HepG2 (cell line): ENCODE measurements around the gene ZCCHC3. TPM values are rescaled to one million over a fixed set of nuclear protein-coding genes. Genes with fewer than 3 reads are reported as not detected.

ENCODE experiments used
- ASH2L ChIP-seq: fragments of 300-600, 200-600 bp; sonication (generic); IDR thresholded peaks from 2 replicates; pipeline ENCODE4 v1.7.0; 2017; ENCODE audit warnings: low read depth, mild to moderate bottlenecking, moderate library complexity, mixed read lengths, low read length; ENCODE audit not compliant: insufficient read length
- ATF7 ChIP-seq, 2 experiments: fragments of 450-650 bp in 1 of 2; sonication (generic) in 1 of 2; formaldehyde crosslinking in 1 of 2; IDR thresholded peaks; 2 replicates each; pipeline versions ENCODE4 v1.4.0 to v1.6.1; 2016 to 2020; ENCODE audit warnings: antibody characterized with exemption in 1 of 2, mild to moderate bottlenecking in 1 of 2, missing genetic modification reagents in 1 of 2
- CENPBD1 ChIP-seq: sonication (generic); formaldehyde crosslinking; IDR thresholded peaks from 2 replicates; pipeline ENCODE4 v1.8.0; 2022; ENCODE audit warnings: missing genetic modification reagents, low read depth, mild to moderate bottlenecking, borderline replicate concordance
- CREB1 ChIP-seq, 2 experiments: fragments of 450-650 bp in 1 of 2; IDR thresholded peaks; 2 replicates each; pipeline ENCODE4 v1.6.1; 2016 to 2017; ENCODE audit warnings: control low read depth in 1 of 2, mild to moderate bottlenecking in 1 of 2, missing compliant biosample characterization in 1 of 2, missing genetic modification characterization in 1 of 2
- CREBL2 ChIP-seq: sonication (generic); formaldehyde crosslinking; IDR thresholded peaks from 2 replicates; pipeline ENCODE4 v1.8.1; 2023; ENCODE audit warnings: missing genetic modification reagents, mild to moderate bottlenecking, borderline replicate concordance
- FOXA3 ChIP-seq: IDR thresholded peaks from 2 replicates; pipeline ENCODE4 v1.6.1; 2016; ENCODE audit warnings: missing genetic modification reagents, missing compliant biosample characterization
- GABPA ChIP-seq, 2 experiments: IDR thresholded peaks; 2 replicates each; pipeline ENCODE4 v1.6.1; 2011 to 2016; ENCODE audit warnings: low read depth in 2 of 2, low read length in 1 of 2, missing biosample characterization in 1 of 2, missing genetic modification characterization in 1 of 2
- GATA4 ChIP-seq: sonication (generic); IDR thresholded peaks from 2 replicates; pipeline ENCODE4 v1.6.1; 2016; ENCODE audit warnings: antibody characterized with exemption, low read depth, borderline replicate concordance
- KAT7 ChIP-seq: IDR thresholded peaks from 2 replicates; pipeline ENCODE4 v1.6.1; 2018; ENCODE audit warnings: borderline replicate concordance, missing compliant biosample characterization
- MAF1 ChIP-seq: sonication (generic); formaldehyde crosslinking; IDR thresholded peaks from 2 replicates; pipeline ENCODE4 v1.5.0; 2020; ENCODE audit warnings: missing genetic modification reagents, borderline replicate concordance
- MYC ChIP-seq: sonication (generic); formaldehyde crosslinking; IDR thresholded peaks from 2 replicates; pipeline ENCODE4 v1.9.0; 2021; ENCODE audit warnings: missing genetic modification reagents, borderline replicate concordance
- NFKBIZ ChIP-seq: IDR thresholded peaks from 2 replicates; pipeline ENCODE4 v1.6.1; 2018; ENCODE audit warnings: missing genetic modification reagents, missing compliant biosample characterization
- RELA ChIP-seq: sonication (generic); formaldehyde crosslinking; IDR thresholded peaks from 2 replicates; pipeline ENCODE4 v1.4.0; 2020; ENCODE audit warnings: missing genetic modification reagents
- RFXAP ChIP-seq: sonication (generic); formaldehyde crosslinking; IDR thresholded peaks from 2 replicates; pipeline ENCODE4 v1.4.0; 2020; ENCODE audit warnings: missing genetic modification reagents, borderline replicate concordance
- SOX6 ChIP-seq, 2 experiments: fragments of 450-650 bp in 1 of 2; sonication (generic) in 1 of 2; formaldehyde crosslinking in 1 of 2; IDR thresholded peaks; 2 replicates each; pipeline versions ENCODE4 v1.4.0 to v1.6.1; 2017 to 2020; ENCODE audit warnings: antibody characterized with exemption in 1 of 2, mild to moderate bottlenecking in 1 of 2, missing genetic modification reagents in 1 of 2
- ZBTB14 ChIP-seq: sonication (generic); formaldehyde crosslinking; IDR thresholded peaks from 2 replicates; pipeline ENCODE4 v1.4.0; 2020; ENCODE audit warnings: missing genetic modification reagents
- ZFP90 ChIP-seq: sonication (generic); formaldehyde crosslinking; IDR thresholded peaks from 2 replicates; pipeline ENCODE4 v1.8.0; 2022; ENCODE audit warnings: missing genetic modification reagents, mild to moderate bottlenecking, inconsistent platforms, borderline replicate concordance
- ZNF143 ChIP-seq: sonication (generic); formaldehyde crosslinking; IDR thresholded peaks from 2 replicates; pipeline ENCODE4 v1.4.0; 2020; ENCODE audit warnings: missing genetic modification reagents
- ZNF225 ChIP-seq: sonication (generic); formaldehyde crosslinking; IDR thresholded peaks from 2 replicates; pipeline ENCODE4 v1.4.0; 2020; ENCODE audit warnings: mild to moderate bottlenecking, missing genetic modification reagents
- ZNF709 ChIP-seq: sonication (generic); formaldehyde crosslinking; IDR thresholded peaks from 2 replicates; pipeline ENCODE4 v1.5.0; 2020; ENCODE audit warnings: mild to moderate bottlenecking, missing genetic modification reagents
- polyA plus RNA-seq, 8 experiments: library from polyadenylated mRNA; depleted of rRNA in 3 of 8; stranded (reverse) in 7 of 8; unstranded in 1 of 8; fragments of >200 nt; fragmentation: Illumina TruSeq in 4 of 8; extraction: Trizol in 4 of 8; gene quantifications; 2 replicates each; pipeline versions ENCODE4 v1.2.1 to v1.2.3, GENCODE V29; 2011 to 2016; ENCODE audit warnings: low read depth in 4 of 8, missing spikeins in 1 of 8, mixed read lengths in 1 of 8; ENCODE audit not compliant: insufficient read depth in 1 of 8
- total RNA-seq, 5 experiments: library from RNA; depleted of rRNA; stranded (reverse); fragments of >200 nt; fragmentation: Illumina TruSeq; extraction: Trizol; gene quantifications; 2 replicates each; pipeline ENCODE4 v1.2.3, GENCODE V29; 2016; ENCODE audit warnings: low read depth in 1 of 5
- TF ChIP-seq, protein P1 (sequence below): sonication (generic); formaldehyde crosslinking; IDR thresholded peaks from 2 replicates; pipeline ENCODE4 v1.4.0; 2020; ENCODE audit warnings: mild to moderate bottlenecking, missing genetic modification reagents
- TF ChIP-seq, protein P2 (sequence below): sonication (generic); formaldehyde crosslinking; IDR thresholded peaks from 2 replicates; pipeline ENCODE4 v1.4.0; 2020; ENCODE audit warnings: missing genetic modification reagents
- TF ChIP-seq, protein P3 (sequence below): sonication (generic); formaldehyde crosslinking; IDR thresholded peaks from 2 replicates; pipeline ENCODE4 v1.4.0; 2020; ENCODE audit warnings: mild to moderate bottlenecking, missing genetic modification reagents, borderline replicate concordance

Gene ZCCHC3
- total and polyA plus RNA-seq, 2 of the 13 experiments (the other 11 are each of a cell fraction or from before 2014, with no cell fraction given) = 46.6 to 63.0 TPM

DNA sequence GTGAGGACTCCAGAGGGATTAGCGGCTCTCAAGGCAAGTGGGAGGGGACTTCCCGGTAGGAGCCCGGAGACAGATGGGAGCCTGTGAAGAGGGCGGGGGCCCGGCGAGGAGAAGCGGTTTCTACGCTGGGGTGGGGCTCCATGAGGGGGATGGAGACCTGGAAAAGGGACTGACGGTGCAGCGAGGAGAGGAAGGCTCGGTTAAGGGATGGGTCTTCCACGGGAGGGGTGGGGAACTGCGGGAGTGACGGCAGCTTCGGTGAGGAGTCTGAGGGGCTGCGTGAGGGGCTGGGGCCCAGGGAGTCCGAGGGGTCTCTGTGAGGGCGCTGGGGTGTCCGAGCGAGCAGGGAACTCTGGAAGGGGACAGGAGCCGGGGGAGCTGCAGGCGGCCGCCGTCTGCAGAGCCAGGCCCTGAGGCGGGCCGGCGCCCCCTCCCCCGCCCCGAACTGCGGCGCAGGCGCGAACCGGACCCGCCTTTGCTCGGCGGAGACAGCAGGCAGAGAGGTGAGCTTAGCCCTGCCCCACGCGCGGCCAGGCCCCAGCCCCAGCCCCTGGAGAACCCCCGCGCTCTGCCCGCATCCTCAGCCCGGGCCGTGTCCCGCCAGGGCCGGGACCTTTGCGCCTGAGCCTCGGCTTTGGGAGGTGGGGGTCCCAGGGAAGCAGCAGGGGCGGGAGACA is 49.4 kb downstream of the ZCCHC3 start, which contains the start of gene NRSN2 (continued):
- TF ChIP-seq, protein P1, sequence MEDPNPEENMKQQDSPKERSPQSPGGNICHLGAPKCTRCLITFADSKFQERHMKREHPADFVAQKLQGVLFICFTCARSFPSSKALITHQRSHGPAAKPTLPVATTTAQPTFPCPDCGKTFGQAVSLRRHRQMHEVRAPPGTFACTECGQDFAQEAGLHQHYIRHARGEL (CRISPR knock-in tag) = no peak; the same call in 1 of the 2 replicates
- TF ChIP-seq MYC (CRISPR knock-in tag) (peak; percentile 62), GATA4 (no peak; the same call in 1 of the 2 replicates), ZNF143 (CRISPR knock-in tag) (peak; percentile 78), ATF7 (IDR thresholded peaks at IDR 0.05) (no peak), ATF7 (CRISPR knock-in tag; IDR thresholded peaks at IDR 0.05) (no peak), ZBTB14 (CRISPR knock-in tag) (no peak), CENPBD1 (CRISPR knock-in tag) (0 out of 2 replicates have a peak, but pooled peaks have one; percentile 7), GABPA (IDR thresholded peaks at IDR 0.05; ENCODE audit: low read depth, low read length) (no peak), GABPA (CRISPR knock-in tag; IDR thresholded peaks at IDR 0.05; ENCODE audit: low read depth) (peak; percentile 52; the same call in 1 of the 2 replicates), KAT7 (CRISPR knock-in tag) (no peak), ZFP90 (CRISPR knock-in tag) (peak; percentile 64), CREB1 (IDR thresholded peaks at IDR 0.05) (no peak), CREB1 (CRISPR knock-in tag; IDR thresholded peaks at IDR 0.05) (no peak), ZNF225 (CRISPR knock-in tag) (no peak), RELA (CRISPR knock-in tag) (no peak), MAF1 (CRISPR knock-in tag) (peak; percentile 72; the same call in 1 of the 2 replicates), NFKBIZ (CRISPR knock-in tag) (no peak; the same call in none of the 2 replicates), SOX6 (IDR thresholded peaks at IDR 0.05) (no peak), SOX6 (CRISPR knock-in tag; IDR thresholded peaks at IDR 0.05) (peak; percentile 53; the same call in 1 of the 2 replicates), RFXAP (CRISPR knock-in tag) (no peak), CREBL2 (CRISPR knock-in tag) (peak; percentile 8; the same call in 1 of the 2 replicates), ASH2L (no peak), ZNF709 (CRISPR knock-in tag) (peak; percentile 42), FOXA3 (CRISPR knock-in tag) (no peak)
- TF ChIP-seq, protein P2, sequence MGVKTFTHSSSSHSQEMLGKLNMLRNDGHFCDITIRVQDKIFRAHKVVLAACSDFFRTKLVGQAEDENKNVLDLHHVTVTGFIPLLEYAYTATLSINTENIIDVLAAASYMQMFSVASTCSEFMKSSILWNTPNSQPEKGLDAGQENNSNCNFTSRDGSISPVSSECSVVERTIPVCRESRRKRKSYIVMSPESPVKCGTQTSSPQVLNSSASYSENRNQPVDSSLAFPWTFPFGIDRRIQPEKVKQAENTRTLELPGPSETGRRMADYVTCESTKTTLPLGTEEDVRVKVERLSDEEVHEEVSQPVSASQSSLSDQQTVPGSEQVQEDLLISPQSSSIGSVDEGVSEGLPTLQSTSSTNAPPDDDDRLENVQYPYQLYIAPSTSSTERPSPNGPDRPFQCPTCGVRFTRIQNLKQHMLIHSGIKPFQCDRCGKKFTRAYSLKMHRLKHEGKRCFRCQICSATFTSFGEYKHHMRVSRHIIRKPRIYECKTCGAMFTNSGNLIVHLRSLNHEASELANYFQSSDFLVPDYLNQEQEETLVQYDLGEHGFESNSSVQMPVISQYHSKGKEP = peak; percentile 80; the same call in 1 of the 2 replicates
- TF ChIP-seq, protein P3, sequence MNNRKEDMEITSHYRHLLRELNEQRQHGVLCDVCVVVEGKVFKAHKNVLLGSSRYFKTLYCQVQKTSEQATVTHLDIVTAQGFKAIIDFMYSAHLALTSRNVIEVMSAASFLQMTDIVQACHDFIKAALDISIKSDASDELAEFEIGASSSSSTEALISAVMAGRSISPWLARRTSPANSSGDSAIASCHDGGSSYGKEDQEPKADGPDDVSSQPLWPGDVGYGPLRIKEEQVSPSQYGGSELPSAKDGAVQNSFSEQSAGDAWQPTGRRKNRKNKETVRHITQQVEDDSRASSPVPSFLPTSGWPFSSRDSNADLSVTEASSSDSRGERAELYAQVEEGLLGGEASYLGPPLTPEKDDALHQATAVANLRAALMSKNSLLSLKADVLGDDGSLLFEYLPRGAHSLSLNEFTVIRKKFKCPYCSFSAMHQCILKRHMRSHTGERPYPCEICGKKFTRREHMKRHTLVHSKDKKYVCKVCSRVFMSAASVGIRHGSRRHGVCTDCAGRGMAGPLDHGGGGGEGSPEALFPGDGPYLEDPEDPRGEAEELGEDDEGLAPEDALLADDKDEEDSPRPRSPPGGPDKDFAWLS = no peak
